ENCODE measurements around the gene SOX12.

DNA sequence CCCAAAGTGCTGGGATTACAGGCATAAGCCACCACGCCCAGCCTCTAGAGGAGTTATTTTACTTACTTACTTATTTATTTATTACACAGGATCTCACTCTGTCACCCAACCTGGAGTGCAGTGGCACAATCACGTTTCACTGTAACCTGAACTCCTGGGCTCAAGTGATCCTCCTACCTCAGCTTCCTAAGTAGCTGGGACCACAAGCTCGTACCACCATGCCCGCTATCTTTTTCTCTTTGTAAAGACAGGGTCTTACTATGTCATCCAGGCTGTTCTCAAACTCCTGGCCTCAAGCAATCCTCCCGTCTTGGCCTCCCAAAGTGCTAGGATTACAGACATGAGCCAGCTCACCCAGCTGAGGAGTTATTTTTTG is 53.6 kb downstream of the SOX12 start:
- TF ChIP-seq, protein P1, sequence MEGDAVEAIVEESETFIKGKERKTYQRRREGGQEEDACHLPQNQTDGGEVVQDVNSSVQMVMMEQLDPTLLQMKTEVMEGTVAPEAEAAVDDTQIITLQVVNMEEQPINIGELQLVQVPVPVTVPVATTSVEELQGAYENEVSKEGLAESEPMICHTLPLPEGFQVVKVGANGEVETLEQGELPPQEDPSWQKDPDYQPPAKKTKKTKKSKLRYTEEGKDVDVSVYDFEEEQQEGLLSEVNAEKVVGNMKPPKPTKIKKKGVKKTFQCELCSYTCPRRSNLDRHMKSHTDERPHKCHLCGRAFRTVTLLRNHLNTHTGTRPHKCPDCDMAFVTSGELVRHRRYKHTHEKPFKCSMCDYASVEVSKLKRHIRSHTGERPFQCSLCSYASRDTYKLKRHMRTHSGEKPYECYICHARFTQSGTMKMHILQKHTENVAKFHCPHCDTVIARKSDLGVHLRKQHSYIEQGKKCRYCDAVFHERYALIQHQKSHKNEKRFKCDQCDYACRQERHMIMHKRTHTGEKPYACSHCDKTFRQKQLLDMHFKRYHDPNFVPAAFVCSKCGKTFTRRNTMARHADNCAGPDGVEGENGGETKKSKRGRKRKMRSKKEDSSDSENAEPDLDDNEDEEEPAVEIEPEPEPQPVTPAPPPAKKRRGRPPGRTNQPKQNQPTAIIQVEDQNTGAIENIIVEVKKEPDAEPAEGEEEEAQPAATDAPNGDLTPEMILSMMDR (IDR thresholded peaks at IDR 0.05) = no peak
- TF ChIP-seq POLR2AphosphoS5 (IDR thresholded peaks at IDR 0.05) (no peak), POLR2A (IDR thresholded peaks at IDR 0.05) (no peak)

All from breast epithelium (tissue), 3 donors.